ENCODE measurements around the gene LMNB1.

- TF ChIP-seq CTCF (conservative IDR thresholded peaks at IDR 0.05; ENCODE audit: low read length) (no peak), EZH2phosphoT487 (IDR thresholded peaks at IDR 0.05; ENCODE audit: borderline replicate concordance, low read depth, low read length) (no peak)
Observed at GRCh38 chr5:126805063-126805462, 28.1 kb downstream of the LMNB1 start.
